Uterus (tissue), 2 donors: ENCODE measurements around the gene COL25A1.

Source experiments
- CTCF ChIP-seq, 4 experiments: fragments of 200-600 bp in 2 of 4; fragments of 450-650 bp in 2 of 4; sonication (generic) in 2 of 4; IDR thresholded peaks; one replicate each; pipeline ENCODE4 v1.5.1; 2016 to 2019; ENCODE audit warnings: antibody characterized with exemption in 4 of 4, mild to moderate bottlenecking in 2 of 4, moderate library complexity in 1 of 4
- POLR2A ChIP-seq, 2 donors: fragments of 450-650 bp; IDR thresholded peaks; one replicate each; pipeline ENCODE4 v1.6.1; 2016; ENCODE audit warnings: antibody characterized with exemption in 2 of 2, mild to moderate bottlenecking in 1 of 2, moderate library complexity in 1 of 2

GRCh38 chr4:108813261-108813660 lies 489.2 kb downstream of the COL25A1 start:
- TF ChIP-seq CTCF (IDR thresholded peaks at IDR 0.05) (no peak), POLR2A (IDR thresholded peaks at IDR 0.05) (no peak)
